Fibroblast of skin of right quadriceps (primary cell): Measurements from ENCODE around the gene POLR2I.
A peak's percentile ranks its signal among the peaks of the same experiment; 100 is the strongest.
"Not testable (repeated sequence)": the region's sequence is repeated elsewhere in the genome, so short reads cannot be mapped to it uniquely, and the experiment has no call there.

Source experiments
- DNase-seq: peaks from one replicate; pipeline ENCODE4 v3.0.0-alpha.2; 2013

Gene POLR2I

DNA sequence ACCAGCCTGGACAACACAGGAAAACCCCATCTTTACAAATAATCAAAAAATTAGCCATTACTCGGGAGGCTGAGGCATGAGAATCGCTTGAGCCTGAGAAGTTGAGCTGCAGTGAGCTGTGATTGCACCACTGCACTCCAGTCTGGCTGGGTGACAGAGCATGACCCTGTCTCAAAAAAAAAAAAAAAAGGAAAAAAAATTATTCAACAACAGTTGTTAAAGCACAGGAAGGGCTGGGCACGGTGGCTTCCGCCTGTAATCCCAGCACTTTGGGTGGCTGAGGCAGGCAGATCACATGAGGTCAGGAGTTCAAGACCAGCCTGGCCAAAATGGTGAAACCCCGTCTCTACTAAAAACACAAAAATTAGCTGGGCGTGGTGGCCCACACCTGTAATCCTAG, 16.5 kb upstream of the POLR2I start:
- not testable (repeated sequence) for DNase-seq

- DNase-seq, result no peak
Measured at GRCh38 chr19:36128392-36128736, 13.7 kb upstream of the POLR2I start.

GRCh38 chr19:36125557-36125956, 10.9 kb upstream of the POLR2I start:
- no peak for DNase-seq

GRCh38 chr19:36121486-36122124, 6.9 kb upstream of the POLR2I start:
- DNase-seq, result no peak

- no peak for DNase-seq
Measured at GRCh38 chr19:36120984-36121358, 6.3 kb upstream of the POLR2I start.

GRCh38 chr19:36120092-36120983, 5.7 kb upstream of the POLR2I start:
- no peak for DNase-seq

- no peak for DNase-seq
Measured at GRCh38 chr19:36116344-36116637, 1.6 kb upstream of the POLR2I start.

DNA sequence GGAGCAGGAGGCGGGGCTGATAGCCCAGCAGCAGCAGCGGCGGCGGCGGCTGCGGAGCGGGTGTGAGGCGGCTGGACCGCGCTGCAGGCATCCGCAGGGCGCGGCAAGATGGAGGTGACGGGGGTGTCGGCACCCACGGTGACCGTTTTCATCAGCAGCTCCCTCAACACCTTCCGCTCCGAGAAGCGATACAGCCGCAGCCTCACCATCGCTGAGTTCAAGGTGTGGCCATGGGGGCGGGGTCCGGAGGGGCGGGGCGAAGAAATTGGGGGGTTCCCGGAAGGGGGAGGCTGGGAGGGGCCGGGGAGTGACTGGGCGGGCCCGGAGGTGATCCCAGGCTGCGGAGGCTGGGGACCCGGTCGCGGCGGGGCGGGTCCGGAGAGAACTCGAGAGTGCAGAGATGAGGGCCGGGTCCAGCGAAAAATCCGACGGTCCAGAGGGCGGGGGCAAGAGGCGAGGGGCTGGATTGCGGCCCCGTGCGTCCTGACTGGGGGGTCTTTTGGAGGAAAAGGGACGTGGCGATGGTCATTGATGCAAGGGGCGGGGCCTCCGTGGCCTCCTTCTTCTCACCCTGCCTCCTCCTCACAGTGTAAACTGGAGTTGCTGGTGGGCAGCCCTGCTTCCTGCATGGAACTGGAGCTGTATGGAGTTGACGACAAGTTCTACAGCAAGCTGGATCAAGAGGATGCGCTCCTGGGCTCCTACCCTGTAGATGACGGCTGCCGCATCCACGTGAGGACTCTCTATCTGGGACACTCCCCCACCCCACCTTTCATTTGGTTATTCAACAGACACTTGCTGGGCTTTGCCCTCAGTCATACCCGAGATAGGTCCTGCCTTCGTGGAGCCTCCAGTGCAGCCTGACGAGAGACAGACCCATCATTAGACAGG, 1.0 kb upstream of the POLR2I start, which contains the start of gene TBCB:
TSS of gene TBCB (plus strand) at position 16 of the 891 bp plus-strand sequence. CDS start at position 109, 93 bp downstream.
- DNase-seq, result no peak

GRCh38 chr19:36113894-36114720, 568 bp downstream of the POLR2I start:
- DNase-seq, result peak; percentile 37

DNA sequence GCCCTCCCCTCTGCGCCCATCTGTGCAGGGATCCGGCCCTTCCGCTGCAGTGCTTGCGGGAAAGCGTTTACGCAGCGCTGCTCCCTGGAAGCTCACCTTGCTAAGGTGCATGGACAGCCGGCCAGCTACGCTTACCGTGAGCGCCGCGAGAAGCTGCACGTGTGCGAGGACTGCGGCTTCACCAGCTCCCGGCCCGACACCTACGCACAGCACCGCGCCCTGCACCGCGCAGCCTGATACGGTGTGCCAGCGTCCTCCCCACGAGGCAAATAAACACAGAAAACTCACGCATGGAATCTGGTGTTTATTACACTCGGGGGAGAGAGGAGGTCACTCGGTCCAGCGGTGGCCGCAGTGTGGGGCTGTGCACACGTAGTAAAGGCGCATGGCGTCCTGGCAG, 1.2 kb downstream of the POLR2I start:
- DNase-seq, result no peak

DNA sequence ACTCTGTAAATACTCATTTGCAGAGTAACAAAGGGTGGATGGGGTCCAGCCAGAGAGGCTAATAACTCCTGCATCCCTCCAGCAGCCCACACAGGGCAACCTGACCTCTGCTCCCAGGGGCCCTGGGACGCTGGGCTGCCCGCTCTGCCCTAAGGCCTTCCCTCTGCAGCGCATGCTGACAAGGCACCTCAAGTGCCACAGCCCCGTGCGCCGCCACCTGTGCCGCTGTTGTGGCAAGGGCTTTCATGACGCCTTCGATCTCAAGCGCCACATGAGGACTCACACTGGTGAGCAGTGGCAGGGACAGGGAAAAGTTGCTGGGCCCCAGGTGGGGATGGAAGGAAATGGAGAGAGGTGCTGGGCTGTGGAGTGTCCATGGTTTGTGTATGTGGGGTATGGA, 2.0 kb downstream of the POLR2I start:
- no peak for DNase-seq

- no peak for DNase-seq
Measured at GRCh38 chr19:36111200-36111539, 3.5 kb downstream of the POLR2I start.

DNA sequence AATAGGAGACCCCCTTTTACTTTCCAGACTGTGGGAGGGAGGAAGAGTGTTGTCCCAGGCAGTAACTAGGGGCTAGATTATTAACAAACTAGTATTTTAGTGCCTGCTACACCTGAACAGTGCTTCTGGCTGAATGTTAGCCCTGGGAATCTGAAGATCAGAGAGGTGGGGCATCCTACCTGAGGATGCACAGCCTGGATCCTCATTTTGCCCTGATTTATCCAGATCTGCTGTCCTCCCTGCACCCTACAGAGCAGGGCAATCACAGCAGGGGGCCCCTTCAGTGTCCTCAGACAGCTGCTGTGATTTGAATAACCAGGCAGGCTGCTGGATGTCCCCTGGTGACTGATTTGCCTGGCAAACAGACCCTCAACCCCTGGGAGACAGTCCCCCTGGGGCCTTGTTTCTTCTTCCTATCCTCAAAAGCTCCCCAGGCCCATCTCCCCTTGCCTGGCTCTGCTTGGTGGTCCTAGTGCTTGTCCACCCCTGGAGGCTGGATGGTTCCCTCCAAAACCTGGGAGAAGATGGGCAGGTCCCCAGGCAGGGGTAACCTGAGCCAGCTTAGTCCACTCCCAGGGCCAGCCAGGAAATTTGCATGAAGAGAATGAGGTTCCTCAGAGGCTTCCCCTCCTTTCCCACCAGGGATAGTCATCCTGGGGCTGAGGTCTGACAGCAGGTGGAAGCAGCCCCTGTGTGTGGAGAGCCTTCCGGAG, 4.0 kb downstream of the POLR2I start, which contains the start of gene OVOL3:
TSS of gene OVOL3 (plus strand) at position 657 of the 713 bp plus-strand sequence. CDS start 60 bp downstream, outside the sequence.
- DNase-seq, result no peak

- no peak for DNase-seq
Measured at GRCh38 chr19:36108684-36109083, 6.0 kb downstream of the POLR2I start.

DNA sequence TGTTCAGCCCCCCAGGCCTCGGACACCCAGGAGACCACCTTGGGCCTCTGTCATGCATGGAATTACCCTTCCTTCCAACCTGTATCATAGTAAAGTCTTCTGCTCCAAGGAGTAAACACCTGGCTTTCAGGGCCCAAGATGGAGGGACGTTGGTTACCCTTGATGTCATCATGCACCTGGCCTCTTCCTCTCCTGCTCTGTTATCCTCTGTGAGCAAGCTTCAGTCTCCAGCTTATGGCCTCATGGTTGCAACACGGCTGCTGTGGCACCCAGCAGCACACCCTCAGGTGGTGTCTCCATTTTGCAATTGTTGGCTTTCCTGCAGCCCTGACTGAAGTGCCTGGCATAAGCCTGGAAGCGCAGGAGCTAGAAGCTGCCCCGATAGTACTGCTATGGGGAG, 7.7 kb downstream of the POLR2I start:
- DNase-seq, result no peak

DNA sequence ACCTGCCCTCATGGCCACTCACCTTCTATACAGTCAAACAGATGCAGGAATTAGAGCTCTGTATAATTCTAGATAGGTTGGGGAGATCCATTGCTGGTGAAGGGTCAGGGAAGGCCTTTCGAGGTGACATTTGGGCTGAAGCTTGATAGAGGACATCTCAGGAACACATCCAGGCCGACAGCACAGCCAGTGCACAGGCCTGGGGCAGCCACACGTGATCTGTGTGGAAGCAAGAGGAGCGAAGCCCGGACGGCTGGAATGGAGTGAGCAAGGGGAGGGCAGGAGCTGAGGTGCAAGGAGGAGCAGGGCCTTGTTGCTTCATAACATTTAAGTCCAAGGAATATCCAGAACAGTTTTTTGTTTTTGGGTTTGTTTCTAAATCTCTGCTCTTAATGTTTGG, 8.2 kb downstream of the POLR2I start:
- DNase-seq, result no peak

DNA sequence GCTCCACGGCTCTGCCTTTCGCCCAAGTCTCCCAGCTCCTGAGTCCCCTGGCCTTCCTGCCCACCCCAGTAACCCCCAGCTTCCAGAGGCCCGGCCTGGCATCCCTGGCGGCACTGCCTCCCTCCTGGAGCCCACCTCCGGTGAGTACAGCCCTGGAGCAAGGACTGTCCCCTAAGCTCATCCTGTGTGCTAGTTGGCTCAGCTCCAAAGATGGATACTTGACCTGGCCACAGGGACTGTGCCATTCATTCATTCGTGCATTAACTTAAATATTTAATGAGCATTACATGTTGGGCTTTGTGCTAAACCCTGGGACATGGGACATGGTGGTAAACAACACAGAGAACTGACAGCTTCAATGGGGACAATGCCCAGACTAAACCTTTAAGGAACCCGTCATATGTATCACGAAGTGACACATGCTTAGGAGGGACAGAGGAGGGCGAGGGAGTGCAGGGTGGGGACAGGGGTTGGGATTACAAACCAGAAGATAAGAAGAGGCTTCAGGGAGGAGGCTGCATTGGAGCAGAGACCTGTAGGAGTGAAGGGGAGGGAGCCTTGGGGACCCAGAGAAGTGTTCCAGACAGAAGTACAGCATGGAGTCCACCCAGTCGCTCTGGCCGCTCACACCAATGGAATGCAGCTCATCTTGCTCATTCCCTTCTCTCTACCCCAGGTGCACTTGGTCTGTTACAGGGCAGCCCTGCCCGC, 10.7 kb downstream of the POLR2I start:
- DNase-seq, result no peak

- DNase-seq, result no peak
Measured at GRCh38 chr19:36103040-36103626, 11.5 kb downstream of the POLR2I start.

DNA sequence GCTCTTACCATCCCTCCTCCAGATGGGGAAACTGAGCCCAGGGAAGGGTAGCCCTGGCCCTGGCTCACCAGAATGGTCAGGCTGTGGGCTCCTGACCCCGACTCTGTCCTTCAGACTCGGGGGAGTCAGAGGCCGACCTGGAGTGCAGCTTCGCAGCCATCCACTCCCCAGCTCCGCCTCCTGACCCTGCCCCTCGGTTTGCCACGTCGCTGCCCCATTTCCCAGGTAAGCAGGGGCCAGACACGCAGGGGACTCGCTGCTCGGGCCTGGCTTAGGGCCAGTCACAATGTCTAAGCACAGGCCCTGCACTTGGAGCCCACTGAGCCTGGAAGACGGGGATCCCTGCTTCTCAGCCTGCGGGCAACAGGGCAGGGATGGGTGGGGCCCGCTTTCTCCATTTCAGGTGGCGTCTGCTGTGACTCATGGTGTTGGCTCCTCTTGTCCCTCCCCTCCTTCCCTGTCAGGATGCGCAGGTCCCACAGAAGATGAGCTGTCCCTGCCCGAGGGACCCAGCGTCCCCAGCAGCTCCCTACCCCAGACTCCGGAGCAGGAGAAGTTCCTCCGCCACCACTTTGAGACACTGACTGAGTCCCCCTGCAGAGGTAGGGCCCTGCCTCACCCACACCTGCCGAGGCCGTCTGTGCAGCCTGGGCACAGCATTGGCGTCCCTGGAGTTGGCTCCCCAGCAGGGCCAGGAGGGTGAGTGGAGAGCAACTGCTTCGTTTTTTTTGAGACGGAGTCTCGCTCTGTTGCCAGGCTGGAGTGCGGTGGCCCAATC, 12.9 kb downstream of the POLR2I start:
- DNase-seq, result no peak

- no peak for DNase-seq
Measured at GRCh38 chr19:36100476-36100875, 14.2 kb downstream of the POLR2I start.
